ENCODE data around the gene SLC7A14. TPM values are rescaled to one million over a fixed set of nuclear protein-coding genes. Genes with fewer than 3 reads are reported as not detected.
A peak's percentile ranks its signal among the peaks of the same experiment; 100 is the strongest.

The SLC7A14 gene
- total RNA-seq, 1 donor from 2014 or later: 0.23 TPM

DNA sequence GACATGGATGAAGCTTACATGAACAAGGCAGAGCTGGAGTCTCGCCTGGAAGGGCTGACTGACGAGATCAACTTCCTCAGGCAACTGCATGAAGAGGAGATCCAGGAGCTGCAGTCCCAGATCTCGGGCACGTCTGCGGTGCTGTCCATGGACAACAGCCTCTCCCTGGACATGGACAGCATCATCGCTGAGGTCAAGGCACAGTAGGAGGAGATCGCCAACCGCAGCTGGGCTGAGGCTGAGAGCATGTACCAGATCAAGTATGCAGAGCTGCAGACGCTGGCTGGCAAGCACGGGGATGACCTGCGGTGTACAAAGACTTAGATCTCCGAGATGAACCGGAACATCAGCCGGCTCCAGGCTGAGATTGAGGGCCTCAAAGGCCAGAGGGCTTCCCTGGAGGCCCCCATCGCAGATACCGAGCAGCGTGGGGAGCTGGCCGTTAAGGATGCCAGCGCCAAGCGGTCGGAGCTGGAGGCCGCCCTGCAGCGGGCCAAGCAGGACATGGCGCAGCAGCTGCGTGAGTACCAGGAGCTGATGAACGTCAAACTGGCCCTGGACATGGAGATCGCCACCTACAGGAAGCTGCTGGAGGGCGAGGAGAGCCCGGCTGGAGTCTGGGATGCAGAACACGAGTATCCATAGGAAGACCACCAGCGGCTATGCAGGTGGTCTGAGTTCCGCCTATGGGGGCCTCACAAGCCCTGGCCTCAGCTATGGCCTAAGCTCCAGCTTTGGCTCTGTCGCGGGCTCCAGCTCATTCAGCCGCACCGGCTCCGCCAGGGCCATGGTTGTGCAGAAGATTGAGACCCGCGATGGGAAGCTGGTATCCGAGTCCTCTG lies 89.6 kb downstream of the SLC7A14 start:
- Histone ChIP-seq H3K9ac (ENCODE audit: low read length) (no peak overlapping the region), H3K27ac (ENCODE audit: low read depth, low read length) (no peak overlapping the region), H3K4me2 (ENCODE audit: low read length) (no peak overlapping the region), H3K36me3 (ENCODE audit: insufficient read depth, low read length) (no peaks in the 10 kb centered on the region), H2AFZ (ENCODE audit: low read depth, low read length) (no peak overlapping the region), H4K20me1 (ENCODE audit: insufficient read depth, low read length) (no peaks in the 10 kb centered on the region), H3K4me3 (ENCODE audit: insufficient read depth, low read depth, low read length) (no peak overlapping the region), H3K4me1 (ENCODE audit: insufficient read depth, low read length) (peaks cover 12% of the 10 kb centered on the region), H3K27me3 (ENCODE audit: insufficient read depth, low read length) (no peaks in the 10 kb centered on the region), H3K9me3 (ENCODE audit: insufficient read depth, low read depth, low read length) (no peaks in the 10 kb centered on the region), H3K79me2 (ENCODE audit: insufficient read depth, low read length) (no peaks in the 10 kb centered on the region)
- Mint-ChIP-seq H3K4me3 (ENCODE audit: unreplicated experiment) (no peak overlapping the region), H3K27me3 (ENCODE audit: low read depth, unreplicated experiment) (peaks cover 4% of the 10 kb centered on the region), H3K9me3 (ENCODE audit: unreplicated experiment) (no peaks in the 10 kb centered on the region), H3K4me1 (ENCODE audit: low read depth, unreplicated experiment) (peaks cover 4% of the 10 kb centered on the region), H3K27ac (ENCODE audit: unreplicated experiment) (no peak overlapping the region), H3K36me3 (ENCODE audit: low read depth, unreplicated experiment) (no peaks in the 10 kb centered on the region)
- TF ChIP-seq EZH2 (IDR thresholded peaks at IDR 0.05; ENCODE audit: insufficient read depth, low read length): no peak
- TF ChIP-seq, protein P1, sequence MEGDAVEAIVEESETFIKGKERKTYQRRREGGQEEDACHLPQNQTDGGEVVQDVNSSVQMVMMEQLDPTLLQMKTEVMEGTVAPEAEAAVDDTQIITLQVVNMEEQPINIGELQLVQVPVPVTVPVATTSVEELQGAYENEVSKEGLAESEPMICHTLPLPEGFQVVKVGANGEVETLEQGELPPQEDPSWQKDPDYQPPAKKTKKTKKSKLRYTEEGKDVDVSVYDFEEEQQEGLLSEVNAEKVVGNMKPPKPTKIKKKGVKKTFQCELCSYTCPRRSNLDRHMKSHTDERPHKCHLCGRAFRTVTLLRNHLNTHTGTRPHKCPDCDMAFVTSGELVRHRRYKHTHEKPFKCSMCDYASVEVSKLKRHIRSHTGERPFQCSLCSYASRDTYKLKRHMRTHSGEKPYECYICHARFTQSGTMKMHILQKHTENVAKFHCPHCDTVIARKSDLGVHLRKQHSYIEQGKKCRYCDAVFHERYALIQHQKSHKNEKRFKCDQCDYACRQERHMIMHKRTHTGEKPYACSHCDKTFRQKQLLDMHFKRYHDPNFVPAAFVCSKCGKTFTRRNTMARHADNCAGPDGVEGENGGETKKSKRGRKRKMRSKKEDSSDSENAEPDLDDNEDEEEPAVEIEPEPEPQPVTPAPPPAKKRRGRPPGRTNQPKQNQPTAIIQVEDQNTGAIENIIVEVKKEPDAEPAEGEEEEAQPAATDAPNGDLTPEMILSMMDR (IDR thresholded peaks at IDR 0.05; ENCODE audit: insufficient read depth, low read depth, low read length): no peak
- FAIRE-seq (no peak), DNase-seq (ENCODE audit: low read depth) (no peak)

DNA sequence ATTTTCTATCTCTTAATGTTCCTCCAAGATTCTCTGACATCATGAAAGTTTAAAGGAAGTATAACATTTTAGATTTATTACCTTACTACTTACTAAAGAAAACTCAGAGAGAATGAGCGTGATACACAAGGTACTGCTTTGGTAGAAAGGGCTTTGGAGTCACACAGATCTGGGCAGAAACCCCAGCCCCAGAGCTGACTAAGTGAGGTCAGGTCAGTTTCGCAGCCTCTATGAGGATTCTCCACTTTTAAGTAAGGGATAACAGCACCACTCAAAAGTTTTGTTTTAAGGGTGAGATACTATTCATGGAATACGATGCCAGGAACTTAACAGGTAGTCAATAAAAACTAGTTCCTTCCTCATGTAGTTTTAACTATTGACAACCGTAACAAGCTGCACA lies 91.1 kb downstream of the SLC7A14 start:
- Mint-ChIP-seq H3K4me1 (ENCODE audit: low read depth, unreplicated experiment) (peaks cover 4% of the 10 kb centered on the region), H3K4me3 (ENCODE audit: unreplicated experiment) (no peak overlapping the region), H3K9me3 (ENCODE audit: unreplicated experiment) (no peaks in the 10 kb centered on the region), H3K36me3 (ENCODE audit: low read depth, unreplicated experiment) (no peaks in the 10 kb centered on the region), H3K27ac (ENCODE audit: unreplicated experiment) (no peak overlapping the region), H3K27me3 (ENCODE audit: low read depth, unreplicated experiment) (peaks cover 4% of the 10 kb centered on the region)
- Histone ChIP-seq H3K4me1 (ENCODE audit: insufficient read depth, low read length) (peaks cover 12% of the 10 kb centered on the region), H3K9me3 (ENCODE audit: insufficient read depth, low read depth, low read length) (no peaks in the 10 kb centered on the region), H3K27me3 (ENCODE audit: insufficient read depth, low read length) (no peaks in the 10 kb centered on the region), H3K4me2 (ENCODE audit: low read length) (no peak overlapping the region), H3K9ac (ENCODE audit: low read length) (no peak overlapping the region), H3K36me3 (ENCODE audit: insufficient read depth, low read length) (no peaks in the 10 kb centered on the region), H3K27ac (ENCODE audit: low read depth, low read length) (no peak overlapping the region), H3K79me2 (ENCODE audit: insufficient read depth, low read length) (no peaks in the 10 kb centered on the region), H2AFZ (ENCODE audit: low read depth, low read length) (no peak overlapping the region), H3K4me3 (ENCODE audit: insufficient read depth, low read depth, low read length) (no peak overlapping the region), H4K20me1 (ENCODE audit: insufficient read depth, low read length) (no peaks in the 10 kb centered on the region)
- TF ChIP-seq, protein P1 (IDR thresholded peaks at IDR 0.05; ENCODE audit: insufficient read depth, low read depth, low read length): no peak
- TF ChIP-seq EZH2 (IDR thresholded peaks at IDR 0.05; ENCODE audit: insufficient read depth, low read length): no peak
- DNase-seq (ENCODE audit: low read depth) (peak; percentile 55), FAIRE-seq (no peak)

DNA sequence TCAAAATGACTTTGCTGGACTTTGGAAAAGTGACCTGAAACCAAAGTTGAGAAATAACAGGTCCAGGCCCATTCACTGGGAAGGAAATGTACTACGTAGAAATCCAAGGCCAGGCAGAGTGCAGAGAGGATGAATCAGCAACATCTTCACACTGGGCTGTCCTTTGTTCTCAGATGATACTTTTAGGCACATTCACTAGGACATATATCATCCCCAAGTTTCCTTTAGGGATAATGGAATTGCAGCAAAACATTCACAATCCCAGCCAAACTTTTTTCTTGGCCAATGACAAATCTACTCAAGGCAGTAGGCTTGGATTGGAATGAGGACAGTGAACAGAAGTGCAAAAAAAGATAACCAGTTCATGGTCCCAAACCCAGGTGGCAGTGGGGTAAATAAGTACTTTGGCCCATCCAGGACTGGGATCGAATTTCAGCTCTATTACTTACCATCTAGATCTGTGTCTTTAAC lies 92.1 kb downstream of the SLC7A14 start:
- H3K4me3 ChIP-seq (ENCODE audit: insufficient read depth, low read depth, low read length): no peak overlapping the region
- no peak overlapping the region for H3K9ac ChIP-seq (ENCODE audit: low read length)
- Mint-ChIP-seq H3K9me3 (ENCODE audit: unreplicated experiment) (no peaks in the 10 kb centered on the region), H3K27me3 (ENCODE audit: low read depth, unreplicated experiment) (peaks cover 4% of the 10 kb centered on the region), H3K36me3 (ENCODE audit: low read depth, unreplicated experiment) (no peaks in the 10 kb centered on the region), H3K4me3 (ENCODE audit: unreplicated experiment) (no peak overlapping the region), H3K4me1 (ENCODE audit: low read depth, unreplicated experiment) (peaks cover 4% of the 10 kb centered on the region), H3K27ac (ENCODE audit: unreplicated experiment) (no peak overlapping the region)
- TF ChIP-seq, protein P1 (IDR thresholded peaks at IDR 0.05; ENCODE audit: insufficient read depth, low read depth, low read length): no peak
- TF ChIP-seq EZH2 (IDR thresholded peaks at IDR 0.05; ENCODE audit: insufficient read depth, low read length): no peak
- no peaks in the 10 kb centered on the region for H3K27me3 ChIP-seq (ENCODE audit: insufficient read depth, low read length)
- H3K79me2 ChIP-seq (ENCODE audit: insufficient read depth, low read length): no peaks in the 10 kb centered on the region
- H3K4me2 ChIP-seq (ENCODE audit: low read length): no peak overlapping the region
- FAIRE-seq (no peak), DNase-seq (ENCODE audit: low read depth) (peak; percentile 71)
- H3K4me1 ChIP-seq (ENCODE audit: insufficient read depth, low read length): peaks cover 12% of the 10 kb centered on the region
- no peak overlapping the region for H3K27ac ChIP-seq (ENCODE audit: low read depth, low read length)
- no peaks in the 10 kb centered on the region for H3K9me3 ChIP-seq (ENCODE audit: insufficient read depth, low read depth, low read length)
- H2AFZ ChIP-seq (ENCODE audit: low read depth, low read length): no peak overlapping the region
- no peaks in the 10 kb centered on the region for H4K20me1 ChIP-seq (ENCODE audit: insufficient read depth, low read length)
- H3K36me3 ChIP-seq (ENCODE audit: insufficient read depth, low read length): no peaks in the 10 kb centered on the region
